ENCODE measurements around the gene RGS11. TPM values are rescaled to one million over a fixed set of nuclear protein-coding genes. Genes with fewer than 3 reads are reported as not detected.

Gene RGS11
- total and polyA plus RNA-seq, 4 donors, result 0.51 to 1.6 (median 0.77) TPM; not detected in 1

GRCh38 chr16:286491-287297, 10.9 kb upstream of the RGS11 start:
- peaks cover 0 to under 1% (median 0%) of the 10 kb centered on the region in 4 donors for H3K27me3 ChIP-seq (ENCODE audit: control insufficient read depth in 4 of 4, insufficient read depth in 4 of 4, low read length in 3 of 4)
- H3K27ac ChIP-seq (ENCODE audit: low read depth in 1 of 2, low read length in 2 of 2), result no peak overlapping the region
- no peak overlapping the region for H3K4me3 ChIP-seq (ENCODE audit: low read depth in 1 of 3, low read length in 3 of 3)
- H3K36me3 ChIP-seq (ENCODE audit: control insufficient read depth in 4 of 4, insufficient read depth in 3 of 4, low read depth in 1 of 4, low read length in 3 of 4), result peaks cover 0 to 32% (median 9%) of the 10 kb centered on the region in 4 donors
- no peak overlapping the region for H3K9ac ChIP-seq (ENCODE audit: low read depth in 1 of 2, low read length in 2 of 2)
- no peaks in the 10 kb centered on the region for H3K9me3 ChIP-seq (ENCODE audit: control insufficient read depth in 4 of 4, low read length in 3 of 4)
- no peak for DNase-seq (ENCODE audit: low spot score)
- whole genome bisulfite sequencing, result 92% methylated on average over 22 of the region's 22 CpGs
- H3K4me1 ChIP-seq (ENCODE audit: control insufficient read depth in 4 of 4, insufficient read depth in 4 of 4, low read length in 3 of 4), result no peaks in the 10 kb centered on the region
- TF ChIP-seq FOXA2 (IDR thresholded peaks at IDR 0.05), result no peak
- TF ChIP-seq NR2F2 (IDR thresholded peaks at IDR 0.05), result no peak
- no peak for TF ChIP-seq EGR1 (IDR thresholded peaks at IDR 0.05; ENCODE audit: low read depth in 2 of 2)
- no peak for TF ChIP-seq RAD21 (IDR thresholded peaks at IDR 0.05)
- TF ChIP-seq FOXA1 (IDR thresholded peaks at IDR 0.05), result no peak
- TF ChIP-seq RXRA (IDR thresholded peaks at IDR 0.05), result no peak
- no peak for TF ChIP-seq CTCF (IDR thresholded peaks at IDR 0.05; ENCODE audit: low read depth, low read length, missing input control)
- no peak for TF ChIP-seq HNF4A (conservative IDR thresholded peaks at IDR 0.05)
- no peak for TF ChIP-seq SP1 (IDR thresholded peaks at IDR 0.05)
- no peak for TF ChIP-seq GABPA (IDR thresholded peaks at IDR 0.05 in 1 of 2, conservative IDR thresholded peaks at IDR 0.05 in 1 of 2)
- no peak for TF ChIP-seq JUND (IDR thresholded peaks at IDR 0.05)
- TF ChIP-seq ZBTB33 (IDR thresholded peaks at IDR 0.05), result no peak

- Histone ChIP-seq H3K9me3 (ENCODE audit: control insufficient read depth in 4 of 4, low read length in 3 of 4) (no peaks in the 10 kb centered on the region), H3K4me1 (ENCODE audit: control insufficient read depth in 4 of 4, insufficient read depth in 4 of 4, low read length in 3 of 4) (peaks cover 0 to 6% (median 3%) of the 10 kb centered on the region in 4 donors), H3K4me3 (ENCODE audit: low read depth in 1 of 3, low read length in 3 of 3) (no peak overlapping the region), H3K27ac (ENCODE audit: low read depth in 1 of 2, low read length in 2 of 2) (no peak overlapping the region), H3K27me3 (ENCODE audit: control insufficient read depth in 4 of 4, insufficient read depth in 4 of 4, low read length in 3 of 4) (peaks cover 0 to 11% (median 0%) of the 10 kb centered on the region in 4 donors), H3K9ac (ENCODE audit: low read depth in 1 of 2, low read length in 2 of 2) (no peak overlapping the region), H3K36me3 (ENCODE audit: control insufficient read depth in 4 of 4, insufficient read depth in 3 of 4, low read depth in 1 of 4, low read length in 3 of 4) (peaks cover 0 to 21% (median 6%) of the 10 kb centered on the region in 4 donors)
- DNase-seq (ENCODE audit: low spot score), result no peak
- WGBS, result 95% methylated on average over 48 of the region's 48 CpGs
- no peak for TF ChIP-seq HNF4A (conservative IDR thresholded peaks at IDR 0.05)
- TF ChIP-seq ATF3 (IDR thresholded peaks at IDR 0.05), result no peak
- no peak for TF ChIP-seq TAF1 (conservative IDR thresholded peaks at IDR 0.05)
- TF ChIP-seq GABPA (IDR thresholded peaks at IDR 0.05 in 1 of 2, conservative IDR thresholded peaks at IDR 0.05 in 1 of 2), result no peak
- no peak for TF ChIP-seq CTCF (IDR thresholded peaks at IDR 0.05; ENCODE audit: low read depth, low read length, missing input control)
- no peak for TF ChIP-seq HNF4G (IDR thresholded peaks at IDR 0.05)
- no peak for TF ChIP-seq ZBTB33 (IDR thresholded peaks at IDR 0.05)
- no peak for TF ChIP-seq FOXA1 (IDR thresholded peaks at IDR 0.05)
- no peak for TF ChIP-seq JUND (IDR thresholded peaks at IDR 0.05)
- no peak for TF ChIP-seq NR2F2 (IDR thresholded peaks at IDR 0.05)
- no peak for TF ChIP-seq EGR1 (IDR thresholded peaks at IDR 0.05; ENCODE audit: low read depth in 2 of 2)
- no peak for TF ChIP-seq RAD21 (IDR thresholded peaks at IDR 0.05)
These were observed 9.7 kb upstream of the RGS11 start for GRCh38 chr16:285146-286055.

Measured in liver (tissue), 9 donors.